K562 (cell line): ENCODE measurements around the gene NPM3. TPM values are rescaled to one million over a fixed set of nuclear protein-coding genes. Genes with fewer than 3 reads are reported as not detected.

Source experiments
- ATAC-seq: fragments of 200-7000 bp; cut with Tn5 transposase; 3 replicates; pipeline ENCODE4 v1.9.1; 2020; ENCODE audit warnings: moderate library complexity
- BruUV-seq: library from RNA; stranded (reverse); fragments of 400-500 nt; replicated peaks from 2 replicates; lab custom pipeline; 2021; lab: Mats Ljungman, UMichigan
- CTCF ChIA-PET: fragments of 300-600 bp; formaldehyde crosslinking; extraction: SDS; loops from one replicate; lab custom pipeline; 2021; ENCODE audit warnings: low intra/inter-chr PET ratio; lab: Yijun Ruan, JAX
- POLR2A ChIA-PET: fragments of 300-600, 350-650 bp; sonication (Branson Sonifier 250); formaldehyde crosslinking; extraction: SDS; loops from one replicate; lab custom pipeline; 2021; ENCODE audit warnings: antibody characterized with exemption, inconsistent platforms; lab: Yijun Ruan, JAX
- DNase-seq, 4 experiments: peaks; one replicate each; pipeline versions ENCODE4 v3.0.0 to v3.0.0-alpha.2; 2011 to 2018; ENCODE audit warnings: low spot score in 3 of 4, mixed read lengths in 3 of 4; ENCODE audit errors: extremely low read depth in 1 of 4
- FAIRE-seq: peaks from 2 replicates; lab custom pipeline; 2011; peaks lifted over from hg19 to GRCh38; lab: Jason Lieb, UNC
- H2AFZ ChIP-seq: 2 replicates; pipeline ENCODE4 v1.6.0; 2011; ENCODE audit warnings: low read depth, low read length, control low read depth, inconsistent platforms
- H3K27ac ChIP-seq: fragments of 200-600 bp; 3 replicates; pipeline ENCODE4 v1.8.0; 2011; ENCODE audit warnings: low read depth, mild to moderate bottlenecking, control low read depth, inconsistent platforms, low read length, moderate library complexity, mixed read lengths; ENCODE audit errors: extremely low read depth
- H3K27me3 ChIP-seq, 2 experiments: fragments of 300-600 bp in 1 of 2; 2 replicates in 1 of 2; 3 replicates in 1 of 2; pipeline versions ENCODE4 v1.6.0 to v1.8.0; 2011; ENCODE audit warnings: inconsistent platforms in 2 of 2, low read length in 2 of 2, mild to moderate bottlenecking in 1 of 2, mixed read lengths in 1 of 2, moderate library complexity in 1 of 2; ENCODE audit not compliant: control insufficient read depth in 2 of 2, insufficient read depth in 2 of 2
- H3K36me3 ChIP-seq: fragments of 300-600 bp; 3 replicates; pipeline ENCODE4 v1.8.0; 2011; ENCODE audit warnings: mild to moderate bottlenecking, low read length, inconsistent platforms; ENCODE audit not compliant: control insufficient read depth, insufficient read depth
- H3K4me1 ChIP-seq, 2 experiments: fragments of 200-600 bp in 1 of 2; replicated peaks in 1 of 2; 2 replicates in 1 of 2; 3 replicates in 1 of 2; pipeline versions ENCODE4 v1.5.1 to v1.8.0; 2011; ENCODE audit warnings: inconsistent platforms in 2 of 2, low read length in 2 of 2, mild to moderate bottlenecking in 1 of 2, mixed read lengths in 1 of 2, moderate library complexity in 1 of 2; ENCODE audit not compliant: control insufficient read depth in 2 of 2, insufficient read depth in 2 of 2
- H3K4me2 ChIP-seq: 2 replicates; pipeline ENCODE4 v1.6.1; 2011; ENCODE audit warnings: low read length, control low read depth, inconsistent platforms, mixed read lengths; ENCODE audit not compliant: insufficient read depth
- H3K4me3 ChIP-seq: fragments of 200-600 bp; sonication (generic), shearing (Covaris generic); 2 replicates; pipeline ENCODE4 v1.5.1; 2016; ENCODE audit warnings: control low read depth, inconsistent platforms
- H3K79me2 ChIP-seq: fragments of 200-600 bp; 3 replicates; pipeline ENCODE4 v1.8.0; 2011; ENCODE audit warnings: low read length, inconsistent platforms; ENCODE audit not compliant: control insufficient read depth, insufficient read depth
- H3K9ac ChIP-seq, 2 experiments: 2 replicates each; pipeline versions ENCODE4 v1.6.0 to v1.6.1; 2011; ENCODE audit warnings: low read depth in 2 of 2, low read length in 2 of 2, control low read depth in 1 of 2, inconsistent platforms in 1 of 2, mild to moderate bottlenecking in 1 of 2, mixed read lengths in 1 of 2; ENCODE audit not compliant: insufficient read depth in 1 of 2
- H3K9me1 ChIP-seq: one replicate; pipeline ENCODE4 v1.6.0; 2011; ENCODE audit warnings: inconsistent platforms, mild to moderate bottlenecking, low read length, moderate library complexity; ENCODE audit not compliant: control insufficient read depth, insufficient read depth
- H3K9me3 ChIP-seq: replicated peaks from 2 replicates; pipeline ENCODE4 v1.5.1; 2011; ENCODE audit warnings: low read depth, low read length, inconsistent platforms; ENCODE audit not compliant: control insufficient read depth, insufficient read depth
- H4K20me1 ChIP-seq: replicated peaks from 2 replicates; pipeline ENCODE4 v1.6.1; 2011; ENCODE audit warnings: low read length, inconsistent platforms, mixed read lengths; ENCODE audit not compliant: control insufficient read depth, insufficient read depth
- ADNP ChIP-seq: fragments of 200-800 bp; sonication (Bioruptor generic); IDR thresholded peaks from 2 replicates; pipeline ENCODE4 v1.6.1; 2016; ENCODE audit warnings: missing genetic modification characterization, missing compliant biosample characterization
- AFF4 ChIP-seq: sonication (generic); formaldehyde crosslinking; IDR thresholded peaks from 2 replicates; pipeline ENCODE4 v1.8.0; 2023; ENCODE audit warnings: mild to moderate bottlenecking, missing genetic modification reagents
- ARID2 ChIP-seq: fragments of 450-650 bp; IDR thresholded peaks from 2 replicates; pipeline ENCODE4 v1.6.1; 2017; ENCODE audit warnings: antibody characterized with exemption, mild to moderate bottlenecking
- ARID3B ChIP-seq: fragments of 250-450 bp; sonication (Bioruptor Pico); IDR thresholded peaks from 2 replicates; pipeline ENCODE4 v1.4.0; 2020; ENCODE audit warnings: borderline replicate concordance
- ATF7 ChIP-seq: fragments of 450-650 bp; IDR thresholded peaks from 2 replicates; pipeline ENCODE4 v1.7.1; 2014; ENCODE audit warnings: mild to moderate bottlenecking, moderate library complexity
- CEBPB ChIP-seq: fragments of 450-650 bp; IDR thresholded peaks from 2 replicates; pipeline ENCODE4 v1.6.1; 2016; ENCODE audit warnings: missing genetic modification characterization, missing compliant biosample characterization
- CHCHD3 ChIP-seq: fragments of 250-450 bp; sonication (Bioruptor Pico); IDR thresholded peaks from 2 replicates; pipeline ENCODE4 v2.1.2; 2022; ENCODE audit warnings: mild to moderate bottlenecking
- CREB1 ChIP-seq, 2 experiments: sonication (generic) in 1 of 2; formaldehyde crosslinking in 1 of 2; IDR thresholded peaks; 2 replicates each; pipeline versions ENCODE4 v1.6.1 to v1.8.0; 2012 to 2022; ENCODE audit warnings: inconsistent platforms in 1 of 2, mild to moderate bottlenecking in 1 of 2, missing genetic modification reagents in 1 of 2, moderate library complexity in 1 of 2
- ILK ChIP-seq: fragments of 450-650 bp; IDR thresholded peaks from 2 replicates; pipeline ENCODE4 v1.6.1; 2016; ENCODE audit warnings: missing genetic modification characterization, low read depth, mild to moderate bottlenecking, missing compliant biosample characterization, moderate library complexity, borderline replicate concordance
- MCM5 ChIP-seq: fragments of 450-650 bp; IDR thresholded peaks from 2 replicates; pipeline ENCODE4 v1.6.1; 2016; ENCODE audit warnings: low read depth
- PHB2 ChIP-seq: fragments of 450-650 bp; IDR thresholded peaks from 2 replicates; pipeline ENCODE4 v1.6.1; 2017; ENCODE audit warnings: low read depth
- PYGO2 ChIP-seq: fragments of 450-650 bp; IDR thresholded peaks from 2 replicates; pipeline ENCODE4 v1.6.1; 2016; ENCODE audit warnings: mild to moderate bottlenecking, missing genetic modification characterization, moderate library complexity, missing compliant biosample characterization
- SAFB2 ChIP-seq: fragments of 200-400 bp; formaldehyde crosslinking; IDR thresholded peaks from 2 replicates; pipeline ENCODE4 v1.6.1; 2018; ENCODE audit warnings: borderline replicate concordance, low read length, low read depth, moderate library complexity; ENCODE audit not compliant: severe bottlenecking
- TCF7 ChIP-seq: sonication (generic); IDR thresholded peaks from 2 replicates; pipeline ENCODE4 v1.6.1; 2016; ENCODE audit warnings: antibody characterized with exemption, borderline replicate concordance
- ZBTB43 ChIP-seq: sonication (generic); formaldehyde crosslinking; IDR thresholded peaks from 2 replicates; pipeline ENCODE4 v1.8.0; 2023; ENCODE audit warnings: mild to moderate bottlenecking, missing genetic modification reagents
- ZC3H8 ChIP-seq: fragments of 450-650 bp; IDR thresholded peaks from 2 replicates; pipeline ENCODE4 v1.6.1; 2017
- ZNF79 ChIP-seq: fragments of 250-450 bp; sonication (Bioruptor Pico); IDR thresholded peaks from 2 replicates; pipeline ENCODE4 v1.4.0; 2020; ENCODE audit warnings: low read depth, mild to moderate bottlenecking, moderate library complexity
- WGBS: fragments of 100-300 bp; shearing (Covaris generic); methylation state at CpG from one replicate; pipeline ENCODE4 v1.1.6; 2016; ENCODE audit warnings: low coverage, mixed read lengths; ENCODE audit not compliant: insufficient coverage; ENCODE audit errors: missing lambda C conversion rate; 5-methylcytosine and 5-hydroxymethylcytosine counted together
- in situ Hi-C: fragments of 300-500 bp; cut with MboI; formaldehyde crosslinking; loops from 4 replicates; pipeline ENCODE4 v1.15.0; 2018; ENCODE audit warnings: inconsistent platforms, mixed read lengths
- intact Hi-C: fragments of 100-400 bp; cut with micrococcal nuclease; formaldehyde crosslinking; loops from 2 replicates; pipeline ENCODE4 v1.14.2; 2022
- polyA plus RNA-seq, 8 experiments: library from polyadenylated mRNA; depleted of rRNA in 4 of 8; stranded (reverse) in 5 of 8; unstranded in 3 of 8; fragments of >200 nt; fragmentation: Nextera tagmentation in 2 of 8; fragmentation: Illumina TruSeq in 1 of 8; extraction: Ambion mirVana in 2 of 8; extraction: Trizol in 1 of 8; gene quantifications; 2 replicates each; pipeline versions ENCODE4 v1.2.1 to v1.2.3, GENCODE V29; 2011 to 2014; ENCODE audit warnings: inconsistent platforms in 1 of 8, missing spikeins in 1 of 8
- total RNA-seq, 7 experiments: library from RNA; depleted of rRNA in 6 of 7; stranded (reverse); fragments of >200 nt in 6 of 7; fragmentation: Illumina TruSeq in 2 of 7; extraction: Trizol in 2 of 7; gene quantifications; 2 replicates each; pipeline versions ENCODE4 v1.2.1 to v1.2.3, GENCODE V29; 2011 to 2021; ENCODE audit warnings: low replicate concordance in 1 of 7

The NPM3 gene
- total and polyA plus RNA-seq, 9 of the 15 experiments (the other 6 are each of a cell fraction or from before 2014, with no cell fraction given) = 15.2 to 239 (median 114) TPM

GRCh38 chr10:101812606-101813005 is 29.4 kb upstream of the NPM3 start (continued):
- TF ChIP-seq ZBTB43 (CRISPR knock-in tag) (no peak), ARID3B (CRISPR knock-in tag) (no peak), CHCHD3 (CRISPR knock-in tag) (no peak), ZNF79 (CRISPR knock-in tag) (no peak), ADNP (no peak), PHB2 (no peak), CREB1 (IDR thresholded peaks at IDR 0.05) (no peak), CREB1 (CRISPR knock-in tag; IDR thresholded peaks at IDR 0.05) (no peak), TCF7 (no peak)

GRCh38 chr10:101807158-101807557 is 23.9 kb upstream of the NPM3 start:
- H3K36me3 ChIP-seq = peaks cover 88% of the 10 kb centered on the region
- ChIA-PET POLR2A (no interaction called here), CTCF (no interaction called here)
- intact Hi-C loops (no loop called here), in situ Hi-C loops (no loop called here)
- H3K4me3 ChIP-seq = no peak overlapping the region
- 90% methylated on average over 1 of the region's 1 CpG for WGBS
- H3K9ac ChIP-seq = no peak overlapping the region
- no peaks in the 10 kb centered on the region for H3K4me1 ChIP-seq
- no peaks in the 10 kb centered on the region for H3K9me1 ChIP-seq
- ATAC-seq = no peak
- no peak overlapping the region for H2AFZ ChIP-seq
- H4K20me1 ChIP-seq = no peaks in the 10 kb centered on the region
- H3K79me2 ChIP-seq = peaks cover 35% of the 10 kb centered on the region
- no peak overlapping the region for H3K4me2 ChIP-seq
- no peaks in the 10 kb centered on the region for H3K9me3 ChIP-seq
- H3K27ac ChIP-seq = no peak overlapping the region
- no TSS peak for BruUV-seq
- H3K27me3 ChIP-seq = no peaks in the 10 kb centered on the region
- DNase-seq = no peak
- FAIRE-seq = no peak
- TF ChIP-seq PYGO2 (tag) (no peak), ZC3H8 (no peak), ARID2 (no peak), MCM5 (no peak), CEBPB (tag) (no peak), AFF4 (CRISPR knock-in tag) (no peak), ILK (tag) (no peak), SAFB2 (no peak), ATF7 (no peak)
